ENCODE results near the gene C1QTNF3.

DNA sequence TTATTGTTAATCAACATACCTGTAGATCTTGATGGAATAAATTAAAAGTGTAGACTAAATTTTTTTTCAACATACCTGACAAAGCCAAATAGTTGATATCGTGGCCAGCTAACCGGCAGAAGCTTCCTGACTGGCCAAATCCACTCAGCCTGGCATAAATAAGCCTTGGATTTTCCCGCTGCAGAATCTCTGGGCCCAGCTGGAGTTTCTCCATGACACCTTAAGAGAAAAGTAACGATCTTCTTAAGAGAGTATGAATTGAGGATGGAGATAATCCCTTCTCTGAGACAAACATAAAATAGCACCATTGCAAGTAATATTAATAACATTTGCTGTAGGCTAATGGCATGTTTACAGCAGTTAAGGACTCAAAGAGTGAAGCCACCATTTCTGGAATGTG is 37.3 kb downstream of the C1QTNF3 start:
- TF ChIP-seq, protein P1, sequence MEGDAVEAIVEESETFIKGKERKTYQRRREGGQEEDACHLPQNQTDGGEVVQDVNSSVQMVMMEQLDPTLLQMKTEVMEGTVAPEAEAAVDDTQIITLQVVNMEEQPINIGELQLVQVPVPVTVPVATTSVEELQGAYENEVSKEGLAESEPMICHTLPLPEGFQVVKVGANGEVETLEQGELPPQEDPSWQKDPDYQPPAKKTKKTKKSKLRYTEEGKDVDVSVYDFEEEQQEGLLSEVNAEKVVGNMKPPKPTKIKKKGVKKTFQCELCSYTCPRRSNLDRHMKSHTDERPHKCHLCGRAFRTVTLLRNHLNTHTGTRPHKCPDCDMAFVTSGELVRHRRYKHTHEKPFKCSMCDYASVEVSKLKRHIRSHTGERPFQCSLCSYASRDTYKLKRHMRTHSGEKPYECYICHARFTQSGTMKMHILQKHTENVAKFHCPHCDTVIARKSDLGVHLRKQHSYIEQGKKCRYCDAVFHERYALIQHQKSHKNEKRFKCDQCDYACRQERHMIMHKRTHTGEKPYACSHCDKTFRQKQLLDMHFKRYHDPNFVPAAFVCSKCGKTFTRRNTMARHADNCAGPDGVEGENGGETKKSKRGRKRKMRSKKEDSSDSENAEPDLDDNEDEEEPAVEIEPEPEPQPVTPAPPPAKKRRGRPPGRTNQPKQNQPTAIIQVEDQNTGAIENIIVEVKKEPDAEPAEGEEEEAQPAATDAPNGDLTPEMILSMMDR (IDR thresholded peaks at IDR 0.05), result no peak
- TF ChIP-seq NR2C2 (CRISPR knock-in tag; IDR thresholded peaks at IDR 0.05) (no peak), ZNF138 (CRISPR knock-in tag; conservative IDR thresholded peaks at IDR 0.05) (no peak), ZNF121 (CRISPR knock-in tag; IDR thresholded peaks at IDR 0.05) (no peak), ETV6 (CRISPR knock-in tag; IDR thresholded peaks at IDR 0.05) (no peak), FOXP1 (CRISPR knock-in tag; IDR thresholded peaks at IDR 0.05; ENCODE audit: borderline replicate concordance) (no peak), GABPB1 (CRISPR knock-in tag; IDR thresholded peaks at IDR 0.05) (no peak), SMAD4 (CRISPR knock-in tag; IDR thresholded peaks at IDR 0.05) (no peak)
- TF ChIP-seq, protein P2, sequence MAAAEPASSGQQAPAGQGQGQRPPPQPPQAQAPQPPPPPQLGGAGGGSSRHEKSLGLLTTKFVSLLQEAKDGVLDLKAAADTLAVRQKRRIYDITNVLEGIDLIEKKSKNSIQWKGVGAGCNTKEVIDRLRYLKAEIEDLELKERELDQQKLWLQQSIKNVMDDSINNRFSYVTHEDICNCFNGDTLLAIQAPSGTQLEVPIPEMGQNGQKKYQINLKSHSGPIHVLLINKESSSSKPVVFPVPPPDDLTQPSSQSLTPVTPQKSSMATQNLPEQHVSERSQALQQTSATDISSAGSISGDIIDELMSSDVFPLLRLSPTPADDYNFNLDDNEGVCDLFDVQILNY (CRISPR knock-in tag; IDR thresholded peaks at IDR 0.05), result no peak
- TF ChIP-seq, protein P3, sequence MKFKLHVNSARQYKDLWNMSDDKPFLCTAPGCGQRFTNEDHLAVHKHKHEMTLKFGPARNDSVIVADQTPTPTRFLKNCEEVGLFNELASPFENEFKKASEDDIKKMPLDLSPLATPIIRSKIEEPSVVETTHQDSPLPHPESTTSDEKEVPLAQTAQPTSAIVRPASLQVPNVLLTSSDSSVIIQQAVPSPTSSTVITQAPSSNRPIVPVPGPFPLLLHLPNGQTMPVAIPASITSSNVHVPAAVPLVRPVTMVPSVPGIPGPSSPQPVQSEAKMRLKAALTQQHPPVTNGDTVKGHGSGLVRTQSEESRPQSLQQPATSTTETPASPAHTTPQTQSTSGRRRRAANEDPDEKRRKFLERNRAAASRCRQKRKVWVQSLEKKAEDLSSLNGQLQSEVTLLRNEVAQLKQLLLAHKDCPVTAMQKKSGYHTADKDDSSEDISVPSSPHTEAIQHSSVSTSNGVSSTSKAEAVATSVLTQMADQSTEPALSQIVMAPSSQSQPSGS (CRISPR knock-in tag; IDR thresholded peaks at IDR 0.05; ENCODE audit: borderline replicate concordance, low read depth), result no peak
- TF ChIP-seq, protein P4, sequence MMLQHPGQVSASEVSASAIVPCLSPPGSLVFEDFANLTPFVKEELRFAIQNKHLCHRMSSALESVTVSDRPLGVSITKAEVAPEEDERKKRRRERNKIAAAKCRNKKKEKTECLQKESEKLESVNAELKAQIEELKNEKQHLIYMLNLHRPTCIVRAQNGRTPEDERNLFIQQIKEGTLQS (CRISPR knock-in tag; conservative IDR thresholded peaks at IDR 0.05), result no peak
- TF ChIP-seq, protein P5, sequence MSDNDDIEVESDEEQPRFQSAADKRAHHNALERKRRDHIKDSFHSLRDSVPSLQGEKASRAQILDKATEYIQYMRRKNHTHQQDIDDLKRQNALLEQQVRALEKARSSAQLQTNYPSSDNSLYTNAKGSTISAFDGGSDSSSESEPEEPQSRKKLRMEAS (CRISPR knock-in tag; IDR thresholded peaks at IDR 0.05), result no peak

Measured in WTC11 (cell line).